Trophoblast cell (in vitro differentiated cells and primary cell): ENCODE measurements around the gene OPTC.

ENCODE experiments used
- DNase-seq, 2 donors: peaks; one replicate each; pipeline ENCODE4 v3.0.0-alpha.2; 2016
- H2AFZ ChIP-seq: 2 replicates; pipeline ENCODE4 v1.6.1; 2013; ENCODE audit warnings: low read length, moderate library complexity, mild to moderate bottlenecking; ENCODE audit not compliant: insufficient read depth, poor library complexity
- H2AK5ac ChIP-seq: 2 replicates; pipeline ENCODE4 v1.6.1; 2013; ENCODE audit warnings: mild to moderate bottlenecking, low read length
- H2BK120ac ChIP-seq: 2 replicates; pipeline ENCODE4 v1.6.1; 2013; ENCODE audit warnings: low read length, mild to moderate bottlenecking, moderate library complexity; ENCODE audit not compliant: insufficient read depth, poor library complexity
- H2BK12ac ChIP-seq: 2 replicates; pipeline ENCODE4 v1.6.1; 2013; ENCODE audit warnings: mild to moderate bottlenecking, low read length, moderate library complexity
- H2BK5ac ChIP-seq: 2 replicates; pipeline ENCODE4 v1.6.1; 2013; ENCODE audit warnings: low read length, low read depth, moderate library complexity, mild to moderate bottlenecking; ENCODE audit not compliant: poor library complexity
- H3K14ac ChIP-seq: 2 replicates; pipeline ENCODE4 v1.6.1; 2013; ENCODE audit warnings: mild to moderate bottlenecking, low read length
- H3K18ac ChIP-seq: 2 replicates; pipeline ENCODE4 v1.6.1; 2013; ENCODE audit warnings: mild to moderate bottlenecking, low read length
- H3K23ac ChIP-seq: 2 replicates; pipeline ENCODE4 v1.6.1; 2013; ENCODE audit warnings: low read length
- H3K27ac ChIP-seq: 2 replicates; pipeline ENCODE4 v1.5.1; 2013; ENCODE audit warnings: low read depth, mild to moderate bottlenecking, inconsistent platforms, low read length, moderate library complexity
- H3K27me3 ChIP-seq: 2 replicates; pipeline ENCODE4 v1.6.1; 2013; ENCODE audit warnings: inconsistent platforms, mild to moderate bottlenecking, low read length, moderate library complexity; ENCODE audit not compliant: insufficient read depth
- H3K36me3 ChIP-seq, 2 experiments: 1 replicate in 1 of 2; 2 replicates in 1 of 2; pipeline ENCODE4 v1.6.1; 2013; ENCODE audit warnings: low read length in 2 of 2, mild to moderate bottlenecking in 2 of 2, moderate library complexity in 1 of 2; ENCODE audit not compliant: insufficient read depth in 2 of 2, control insufficient read depth in 1 of 2
- H3K4ac ChIP-seq: 2 replicates; pipeline ENCODE4 v1.6.1; 2013; ENCODE audit warnings: low read depth, mild to moderate bottlenecking, low read length, moderate library complexity
- H3K4me1 ChIP-seq, 2 experiments: 1 replicate in 1 of 2; 2 replicates in 1 of 2; pipeline ENCODE4 v1.6.1; 2013; ENCODE audit warnings: low read length in 2 of 2, mild to moderate bottlenecking in 2 of 2, moderate library complexity in 1 of 2; ENCODE audit not compliant: insufficient read depth in 2 of 2, control insufficient read depth in 1 of 2
- H3K4me2 ChIP-seq: 2 replicates; pipeline ENCODE4 v1.6.1; 2013; ENCODE audit warnings: inconsistent platforms, mild to moderate bottlenecking, low read length, moderate library complexity
- H3K4me3 ChIP-seq: 2 replicates; pipeline ENCODE4 v1.5.1; 2013; ENCODE audit warnings: mild to moderate bottlenecking, low read depth, low read length, inconsistent platforms
- H3K79me1 ChIP-seq: one replicate; pipeline ENCODE4 v1.6.1; 2013; ENCODE audit warnings: low read length
- H3K79me2 ChIP-seq: 2 replicates; pipeline ENCODE4 v1.6.1; 2013; ENCODE audit warnings: low read length, mild to moderate bottlenecking; ENCODE audit not compliant: control insufficient read depth, insufficient read depth, poor library complexity
- H3K9ac ChIP-seq: 2 replicates; pipeline ENCODE4 v1.6.1; 2013; ENCODE audit warnings: mild to moderate bottlenecking, low read length
- H3K9me3 ChIP-seq: 2 replicates; pipeline ENCODE4 v1.6.1; 2013; ENCODE audit warnings: low read depth, mild to moderate bottlenecking, control low read depth, inconsistent platforms, low read length; ENCODE audit not compliant: insufficient read depth
- H4K12ac ChIP-seq: 2 replicates; pipeline ENCODE4 v1.6.1; 2013; ENCODE audit warnings: low read depth, mild to moderate bottlenecking, low read length, moderate library complexity
- H4K8ac ChIP-seq: 2 replicates; pipeline ENCODE4 v1.6.1; 2013; ENCODE audit warnings: low read depth, mild to moderate bottlenecking, low read length, moderate library complexity
- H4K91ac ChIP-seq: one replicate; pipeline ENCODE4 v1.6.1; 2013; ENCODE audit warnings: low read depth, mild to moderate bottlenecking, low read length, moderate library complexity
- WGBS: extraction: QIAGEN DNeasy Blood & Tissue Kit; methylation state at CpG from one replicate; pipeline ENCODE4 v1.1.7; 2013; ENCODE audit warnings: missing lambda C conversion rate; ENCODE audit not compliant: insufficient read length, insufficient coverage; ENCODE audit errors: extremely low coverage; 5-methylcytosine and 5-hydroxymethylcytosine counted together

The OPTC gene

DNA sequence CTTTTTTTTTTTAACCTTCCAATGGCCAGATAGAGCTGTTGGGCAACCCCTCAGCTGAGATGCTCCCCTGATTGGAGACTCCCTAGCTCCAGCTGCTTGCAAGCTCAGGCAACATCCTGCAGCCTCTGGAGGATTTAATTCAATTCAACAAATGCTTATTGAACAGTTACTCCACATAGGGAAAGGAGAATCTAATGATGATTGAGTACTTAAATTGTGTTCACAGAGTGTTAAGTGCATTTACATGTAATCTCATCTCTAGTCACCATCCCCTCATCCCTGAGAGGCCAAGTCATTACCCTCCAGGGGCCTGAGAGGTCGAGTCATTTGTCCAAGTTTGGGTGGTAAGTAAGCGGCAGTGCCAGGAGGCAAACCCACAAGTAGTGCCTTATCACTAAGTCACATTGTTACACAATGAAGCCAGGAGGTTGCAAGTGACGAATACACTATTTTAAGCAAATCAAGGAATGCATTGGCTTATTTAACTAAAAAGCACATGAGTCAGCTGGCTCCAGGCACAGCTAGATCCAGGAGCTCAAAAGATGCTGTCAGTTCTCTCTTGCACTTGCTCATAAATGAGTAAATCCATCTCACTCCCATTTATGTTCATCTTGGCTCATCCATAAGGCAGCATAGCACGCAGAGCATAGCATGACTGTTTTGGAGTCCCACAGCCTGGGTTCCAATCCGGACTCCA lies 64.3 kb downstream of the OPTC start:
- Histone ChIP-seq H4K91ac (peak overlapping the region; percentile 44), H3K23ac (no peak overlapping the region), H3K79me1 (peaks cover 24% of the 10 kb centered on the region), H2BK12ac (no peak overlapping the region), H2BK5ac (no peak overlapping the region), H3K9ac (no peak overlapping the region), H2BK120ac (peak overlapping the region; percentile 29), H3K27me3 (no peaks in the 10 kb centered on the region), H4K12ac (no peak overlapping the region), H3K14ac (no peak overlapping the region), H3K4ac (no peak overlapping the region), H2AK5ac (no peak overlapping the region), H3K4me2 (no peak overlapping the region), H3K9me3 (peaks cover 2% of the 10 kb centered on the region), H3K36me3 (no peaks in the 10 kb centered on the region), H3K18ac (no peak overlapping the region), H3K4me3 (no peak overlapping the region), H3K27ac (peak overlapping the region; percentile 45), H2AFZ (no peak overlapping the region), H3K4me1 (peaks cover 27 to 34% of the 10 kb centered on the region in 2 experiments), H4K8ac (no peak overlapping the region), H3K79me2 (peaks cover 3% of the 10 kb centered on the region)
- no CpG with 5 or more reads among the region's 5 CpGs for WGBS
- DNase-seq = peak; percentile 92 to 95
